ENCODE results near the gene TMEM201.

DNA sequence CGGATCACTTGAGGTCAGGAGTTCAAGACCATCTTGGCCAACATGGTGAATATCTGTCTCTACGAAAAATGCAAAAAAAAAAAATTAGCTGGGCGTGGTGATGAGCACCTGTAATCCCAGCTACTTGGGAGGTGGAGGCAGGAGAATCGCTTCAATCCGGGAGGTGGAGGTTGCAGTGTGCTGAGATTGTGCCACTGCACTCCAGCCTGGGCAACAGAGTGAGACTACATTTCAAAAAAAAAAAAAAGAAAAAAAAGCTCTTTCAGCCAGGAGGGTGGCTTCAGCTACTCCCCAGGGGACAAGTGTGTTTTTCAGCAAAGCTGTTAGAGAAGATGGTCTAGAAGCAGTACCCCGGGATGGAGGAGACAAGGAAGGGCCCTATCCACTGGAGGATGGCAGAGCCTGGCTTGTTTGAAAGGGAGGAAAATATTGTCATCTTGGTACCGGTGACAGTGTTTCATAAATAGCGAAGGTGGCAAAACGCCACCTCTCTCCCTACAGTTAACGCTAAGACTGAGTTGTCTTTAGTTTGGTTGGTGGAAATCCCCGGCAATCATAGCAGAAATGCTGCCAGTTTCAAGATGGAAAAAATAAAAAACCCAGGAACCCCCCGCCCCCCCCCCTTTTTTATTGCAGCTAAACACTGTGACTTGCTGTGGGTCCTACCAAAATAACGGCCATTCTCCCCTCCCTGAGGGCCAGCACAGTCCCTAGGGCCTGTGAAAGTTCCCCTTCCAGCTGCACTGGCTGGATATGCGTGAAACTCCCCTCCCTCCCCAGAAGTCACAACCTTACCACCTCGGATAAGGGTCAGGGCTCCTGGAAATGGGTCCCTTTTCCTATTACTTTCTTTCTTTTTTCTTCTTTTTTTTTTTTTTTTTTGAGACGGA lies 66.4 kb downstream of the TMEM201 start:
- TF ChIP-seq, protein P1, sequence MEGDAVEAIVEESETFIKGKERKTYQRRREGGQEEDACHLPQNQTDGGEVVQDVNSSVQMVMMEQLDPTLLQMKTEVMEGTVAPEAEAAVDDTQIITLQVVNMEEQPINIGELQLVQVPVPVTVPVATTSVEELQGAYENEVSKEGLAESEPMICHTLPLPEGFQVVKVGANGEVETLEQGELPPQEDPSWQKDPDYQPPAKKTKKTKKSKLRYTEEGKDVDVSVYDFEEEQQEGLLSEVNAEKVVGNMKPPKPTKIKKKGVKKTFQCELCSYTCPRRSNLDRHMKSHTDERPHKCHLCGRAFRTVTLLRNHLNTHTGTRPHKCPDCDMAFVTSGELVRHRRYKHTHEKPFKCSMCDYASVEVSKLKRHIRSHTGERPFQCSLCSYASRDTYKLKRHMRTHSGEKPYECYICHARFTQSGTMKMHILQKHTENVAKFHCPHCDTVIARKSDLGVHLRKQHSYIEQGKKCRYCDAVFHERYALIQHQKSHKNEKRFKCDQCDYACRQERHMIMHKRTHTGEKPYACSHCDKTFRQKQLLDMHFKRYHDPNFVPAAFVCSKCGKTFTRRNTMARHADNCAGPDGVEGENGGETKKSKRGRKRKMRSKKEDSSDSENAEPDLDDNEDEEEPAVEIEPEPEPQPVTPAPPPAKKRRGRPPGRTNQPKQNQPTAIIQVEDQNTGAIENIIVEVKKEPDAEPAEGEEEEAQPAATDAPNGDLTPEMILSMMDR (IDR thresholded peaks at IDR 0.05), result no peak
- TF ChIP-seq POLR2A (IDR thresholded peaks at IDR 0.05), result no peak

All from Peyer's patch (tissue), 4 donors.